GM18861 (cell line): ENCODE data around the gene PODN.

ENCODE experiments used
- ATAC-seq: cut with Tn5 transposase; IDR thresholded peaks from one replicate; pipeline ENCODE4 v1.9.1; 2021; ENCODE audit not compliant: unreplicated experiment

The PODN gene

DNA sequence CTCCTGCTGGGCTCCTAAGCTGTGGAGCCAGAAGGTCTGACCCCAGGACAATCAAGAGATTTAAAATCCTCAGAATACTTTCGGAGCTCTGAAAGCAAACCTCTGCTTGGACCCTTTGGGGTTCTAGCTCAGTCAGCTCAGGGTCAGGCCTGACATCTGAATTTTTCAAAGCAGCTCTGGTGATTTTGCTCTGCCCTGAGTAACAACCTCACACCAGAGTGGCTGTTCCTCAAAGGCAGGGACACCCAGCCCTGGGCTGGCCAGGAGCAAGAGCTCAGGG lies 68.5 kb downstream of the PODN start:
- ATAC-seq: no peak

DNA sequence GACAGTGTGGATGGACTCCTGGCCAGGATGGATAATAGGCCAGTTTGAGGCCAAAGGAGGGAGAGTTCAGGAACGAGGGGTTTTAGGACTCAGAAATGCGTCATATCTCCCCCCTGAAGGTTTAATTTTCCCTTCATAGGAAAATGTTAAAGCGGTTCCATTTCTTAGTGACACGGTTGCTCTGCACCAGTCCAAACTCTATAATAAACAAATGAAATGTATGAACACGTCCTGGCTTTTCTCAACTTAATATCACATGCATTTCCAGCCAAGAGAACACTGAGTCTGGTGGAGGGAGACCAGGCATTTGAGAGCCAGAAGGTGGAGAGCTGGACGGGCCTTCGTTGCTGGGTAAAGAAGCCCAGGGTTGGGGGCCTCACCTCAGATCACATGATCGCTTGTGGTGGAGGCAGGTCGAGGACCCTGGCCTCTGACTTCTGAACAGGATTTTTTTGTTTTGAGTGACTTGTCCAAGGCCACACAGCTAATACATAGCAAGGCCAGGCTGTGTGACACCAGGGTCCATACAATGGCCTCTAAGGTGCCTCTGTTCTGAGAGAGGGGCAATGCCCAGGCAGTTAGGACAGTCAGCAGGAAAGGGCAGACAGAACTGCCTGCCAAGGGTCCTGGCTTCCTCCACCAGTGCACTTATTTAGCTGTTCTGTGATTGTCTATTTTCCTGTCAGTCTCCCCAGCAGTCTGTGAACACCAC lies 69.0 kb downstream of the PODN start:
- ATAC-seq: no peak

DNA sequence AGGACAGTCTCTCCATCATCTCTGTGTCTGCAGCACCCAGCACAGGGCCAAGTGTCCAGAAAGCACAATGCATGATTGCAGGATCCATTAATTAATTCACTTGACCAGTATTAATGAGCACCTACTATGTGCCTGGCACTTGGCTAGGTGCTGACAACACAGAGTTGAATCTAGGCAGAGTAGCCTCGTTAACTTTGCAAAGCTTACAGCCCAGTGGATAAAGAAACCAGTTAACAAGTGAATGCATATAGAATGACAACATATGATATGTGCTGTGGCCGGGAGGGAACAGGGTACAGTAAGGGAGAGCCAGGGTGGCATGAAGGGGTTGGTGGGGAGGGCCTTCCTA lies 69.6 kb downstream of the PODN start:
- ATAC-seq: no peak

DNA sequence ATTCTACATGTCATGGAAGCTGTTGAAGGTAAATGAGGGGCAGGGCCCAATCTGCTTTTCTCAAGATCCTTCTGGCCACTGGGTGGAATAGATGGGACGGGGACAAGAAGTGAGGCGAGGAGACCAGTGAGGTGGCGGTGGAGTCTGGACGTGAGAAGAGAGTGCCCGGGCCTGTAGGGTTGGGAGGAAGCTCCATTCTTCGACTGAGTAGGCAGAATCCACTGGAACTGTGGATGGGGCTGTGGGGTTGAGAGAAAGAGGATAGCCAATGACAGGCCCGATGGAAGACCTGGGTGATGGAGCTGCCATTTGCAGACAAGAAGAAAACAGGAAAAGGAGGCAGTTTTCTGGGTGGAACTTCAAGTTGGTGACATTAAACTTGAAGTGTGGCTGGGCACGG lies 70.2 kb downstream of the PODN start:
- ATAC-seq: no peak

DNA sequence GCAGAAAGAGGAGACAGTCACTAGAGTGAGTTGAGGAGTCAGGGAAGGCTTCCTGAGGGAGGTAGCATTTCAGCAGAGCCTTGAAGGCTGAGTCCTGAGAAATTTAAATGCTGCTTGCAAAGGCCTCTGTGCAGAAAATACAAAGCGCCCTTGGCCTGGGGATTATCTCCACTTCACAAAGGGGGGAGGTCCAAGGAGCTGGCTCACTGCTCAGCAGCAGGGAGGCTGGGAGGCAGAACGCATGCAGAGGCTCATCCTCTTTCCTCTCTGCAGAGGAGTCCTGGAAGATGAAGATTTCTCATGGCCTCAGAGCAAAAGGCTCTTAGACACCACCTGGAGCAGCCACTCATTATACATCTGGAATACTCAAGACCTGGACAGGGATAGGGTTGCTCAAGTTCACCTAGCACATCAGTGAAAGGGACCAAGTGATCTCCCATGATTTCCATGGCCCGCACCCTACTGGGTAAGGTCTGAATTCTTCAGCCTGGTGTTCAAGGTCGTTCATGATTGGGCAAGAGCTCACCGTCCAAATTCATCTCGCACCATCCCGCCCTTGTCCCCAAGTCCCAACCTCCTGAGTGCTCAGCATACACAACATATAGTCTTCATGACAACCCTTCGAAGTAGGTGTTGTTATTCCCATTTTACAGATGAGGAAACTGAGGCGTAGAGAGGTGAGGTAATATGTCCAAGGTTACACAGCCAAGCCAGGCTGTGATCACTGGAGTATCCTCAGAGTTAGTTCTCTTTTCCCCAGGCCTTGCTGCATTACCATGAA lies 71.4 kb downstream of the PODN start:
- no peak for ATAC-seq

DNA sequence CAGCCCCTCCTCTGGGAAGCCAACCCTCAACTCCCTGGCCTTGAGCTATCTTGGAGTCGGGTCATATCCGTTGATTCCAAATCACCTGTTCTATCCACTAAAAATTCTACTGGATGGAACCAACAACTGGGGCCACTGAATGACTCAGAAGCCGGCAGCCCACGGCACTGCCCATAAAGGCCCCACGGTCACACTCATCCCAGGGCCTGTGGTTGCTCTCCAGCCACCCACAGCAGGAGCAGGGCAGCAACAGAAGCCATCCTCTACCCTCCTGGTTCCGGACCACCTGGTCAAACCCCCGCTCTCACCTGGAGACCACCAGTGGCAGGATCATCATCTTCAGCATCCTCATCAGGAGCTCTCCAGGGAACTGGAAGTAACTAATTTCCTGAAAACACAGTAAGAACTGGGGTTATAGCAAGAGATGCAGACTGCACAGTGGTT lies 72.1 kb downstream of the PODN start:
- ATAC-seq: no peak
